Measurements from ENCODE around the gene PPIE. TPM values are rescaled to one million over a fixed set of nuclear protein-coding genes. Genes with fewer than 3 reads are reported as not detected.

Gene PPIE
- total RNA-seq, 1 experiment from 2014 or later, result 36.3 TPM

DNA sequence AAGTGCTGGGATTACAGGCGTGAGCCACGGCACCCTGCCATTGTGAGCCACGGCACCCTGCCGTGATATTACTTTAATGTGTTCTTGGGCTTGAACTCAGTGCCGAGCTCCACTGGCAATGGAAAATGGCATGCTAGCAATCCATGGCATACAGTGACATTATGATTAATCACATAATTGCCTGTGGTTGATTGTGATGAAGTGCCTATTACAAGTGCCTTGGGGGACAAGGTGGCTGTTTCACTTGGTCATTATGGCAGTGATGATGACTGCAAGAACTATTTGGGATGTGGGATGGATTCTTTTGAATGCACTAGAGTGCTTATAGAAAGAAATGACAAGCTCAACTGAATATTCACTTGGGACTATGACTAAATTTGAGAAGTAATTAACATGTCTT lies 25.1 kb upstream of the PPIE start:
- Mint-ChIP-seq H3K27me3 (ENCODE audit: low read depth) (peaks cover 100% of the 10 kb centered on the region), H3K9me3 (peaks cover 6 to 26% of the 10 kb centered on the region in 2 experiments; a peak in 4 of 5 replicates), H3K27ac (no peak overlapping the region), H3K36me3 (ENCODE audit: insufficient read depth in 1 of 3, low read depth in 3 of 3) (no peaks in the 10 kb centered on the region), H3K4me1 (peaks cover 16 to 22% of the 10 kb centered on the region in 2 experiments), H3K4me3 (no peak overlapping the region)
- H2BK5ac ChIP-seq (ENCODE audit: insufficient read length, low read length), result no peak overlapping the region
- H3K79me1 ChIP-seq (ENCODE audit: insufficient read depth, low read depth, low read length, poor library complexity, severe bottlenecking), result no peaks in the 10 kb centered on the region
- no peak overlapping the region for H4K91ac ChIP-seq (ENCODE audit: insufficient read length, low read depth, low read length)
- TF ChIP-seq, protein P1, sequence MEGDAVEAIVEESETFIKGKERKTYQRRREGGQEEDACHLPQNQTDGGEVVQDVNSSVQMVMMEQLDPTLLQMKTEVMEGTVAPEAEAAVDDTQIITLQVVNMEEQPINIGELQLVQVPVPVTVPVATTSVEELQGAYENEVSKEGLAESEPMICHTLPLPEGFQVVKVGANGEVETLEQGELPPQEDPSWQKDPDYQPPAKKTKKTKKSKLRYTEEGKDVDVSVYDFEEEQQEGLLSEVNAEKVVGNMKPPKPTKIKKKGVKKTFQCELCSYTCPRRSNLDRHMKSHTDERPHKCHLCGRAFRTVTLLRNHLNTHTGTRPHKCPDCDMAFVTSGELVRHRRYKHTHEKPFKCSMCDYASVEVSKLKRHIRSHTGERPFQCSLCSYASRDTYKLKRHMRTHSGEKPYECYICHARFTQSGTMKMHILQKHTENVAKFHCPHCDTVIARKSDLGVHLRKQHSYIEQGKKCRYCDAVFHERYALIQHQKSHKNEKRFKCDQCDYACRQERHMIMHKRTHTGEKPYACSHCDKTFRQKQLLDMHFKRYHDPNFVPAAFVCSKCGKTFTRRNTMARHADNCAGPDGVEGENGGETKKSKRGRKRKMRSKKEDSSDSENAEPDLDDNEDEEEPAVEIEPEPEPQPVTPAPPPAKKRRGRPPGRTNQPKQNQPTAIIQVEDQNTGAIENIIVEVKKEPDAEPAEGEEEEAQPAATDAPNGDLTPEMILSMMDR (conservative IDR thresholded peaks at IDR 0.05), result no peak
- no peak overlapping the region for H2BK12ac ChIP-seq (ENCODE audit: insufficient read length, low read depth, low read length)
- peaks cover 88% of the 10 kb centered on the region for H3K27me3 ChIP-seq (ENCODE audit: insufficient read depth, low read length)
- no peak for DNase-seq
- H3K4me2 ChIP-seq (ENCODE audit: insufficient read depth, insufficient read length, low read length), result no peak overlapping the region
- H3K4me1 ChIP-seq (ENCODE audit: insufficient read depth, low read length), result no peaks in the 10 kb centered on the region
- no peaks in the 10 kb centered on the region for H3K9me3 ChIP-seq (ENCODE audit: control insufficient read depth, low read depth, low read length)
- H2BK120ac ChIP-seq (ENCODE audit: low read depth, low read length, poor library complexity, severe bottlenecking), result no peak overlapping the region
- no peak overlapping the region for H3K27ac ChIP-seq (ENCODE audit: insufficient read length, low read depth, low read length)
- H3K56ac ChIP-seq (ENCODE audit: insufficient read length, low read depth, low read length), result no peak overlapping the region
- no peak overlapping the region for H2AFZ ChIP-seq (ENCODE audit: low read length)
- no peak overlapping the region for H4K5ac ChIP-seq (ENCODE audit: insufficient read length, low read depth, low read length)
- H3K23me2 ChIP-seq (ENCODE audit: insufficient read length, low read depth, low read length, poor library complexity, severe bottlenecking), result no peaks in the 10 kb centered on the region
- no peaks in the 10 kb centered on the region for H3K79me2 ChIP-seq (ENCODE audit: insufficient read depth, low read length)
- no peak overlapping the region for H3T11ph ChIP-seq (ENCODE audit: low read length)
- H4K20me1 ChIP-seq (ENCODE audit: control insufficient read depth, insufficient read depth, insufficient read length), result no peaks in the 10 kb centered on the region
- no peak overlapping the region for H3K14ac ChIP-seq (ENCODE audit: insufficient read depth, low read length)
- no CpG with 5 or more reads among the region's 5 CpGs for WGBS (ENCODE audit: extremely low coverage, insufficient read length, low lambda C conversion rate)
- H3K18ac ChIP-seq (ENCODE audit: insufficient read length, low read depth, low read length), result no peak overlapping the region
- H2BK20ac ChIP-seq (ENCODE audit: low read depth, low read length, poor library complexity, severe bottlenecking), result no peak overlapping the region
- H2BK15ac ChIP-seq (ENCODE audit: low read depth, low read length), result no peak overlapping the region
- H3K4ac ChIP-seq (ENCODE audit: low read depth, low read length), result no peak overlapping the region
- H3K23ac ChIP-seq (ENCODE audit: insufficient read length, low read depth, low read length), result no peak overlapping the region
- no peak overlapping the region for H4K8ac ChIP-seq (replicated peaks; ENCODE audit: insufficient read length, low read depth, low read length)
- H3K9ac ChIP-seq (ENCODE audit: extremely low read depth, insufficient read length, low read length), result no peak overlapping the region
- no peak overlapping the region for H2AK5ac ChIP-seq (ENCODE audit: insufficient read length, low read length)
